ENCODE results near the gene CHMP1A. TPM values are rescaled to one million over a fixed set of nuclear protein-coding genes. Genes with fewer than 3 reads are reported as not detected.

Gene CHMP1A
- total and polyA plus RNA-seq, 7 experiments from 2014 or later, result 54.7 to 99.0 (median 65.8) TPM

DNA sequence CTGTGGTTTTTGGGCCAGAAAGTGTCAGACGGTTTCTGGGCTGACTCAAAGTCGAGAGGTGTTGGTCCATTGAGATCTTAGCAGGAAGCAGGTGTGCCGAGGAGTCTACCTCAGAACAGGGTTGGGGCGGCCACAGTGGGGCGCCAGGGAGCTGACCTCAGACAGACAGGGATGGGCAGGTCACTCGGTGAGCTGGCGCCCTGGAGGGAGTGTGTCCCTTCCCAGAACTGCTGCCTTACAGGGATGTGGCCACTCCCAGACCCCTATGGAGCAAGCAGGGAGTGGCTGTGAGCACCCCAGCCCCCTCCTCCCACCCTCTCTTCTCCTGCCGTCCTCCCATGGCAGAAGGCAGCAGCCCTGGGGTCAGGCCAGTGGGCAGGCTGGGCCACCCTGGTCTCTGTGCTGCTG lies 58.1 kb downstream of the CHMP1A start:
- intact Hi-C loops (cut with micrococcal nuclease), result no loop called here
- peaks cover 13 to 17% of the 10 kb centered on the region in 2 donors for H3K4me1 ChIP-seq (ENCODE audit: control insufficient read depth in 2 of 2, insufficient read depth in 2 of 2, low read length in 2 of 2)
- Mint-ChIP-seq H3K27me3 (no peaks in the 10 kb centered on the region), H3K36me3 (no peaks in the 10 kb centered on the region), H3K4me3 (no peak overlapping the region), H3K9me3 (no peaks in the 10 kb centered on the region), H3K27ac (no peak overlapping the region), H3K4me1 (peaks cover 0 to 12% (median 8%) of the 10 kb centered on the region in 7 donors)
- no peak overlapping the region for H3K27ac ChIP-seq (ENCODE audit: low read depth, low read length)
- H3K36me3 ChIP-seq (ENCODE audit: control insufficient read depth in 2 of 3, insufficient read depth in 3 of 3, low read length in 3 of 3), result no peaks in the 10 kb centered on the region
- ATAC-seq (peak; percentile 33), DNase-seq (no peak)
- ChIA-PET CTCF (no interaction called here), POLR2A (no interaction called here)
- no peak overlapping the region for H3K4me3 ChIP-seq (ENCODE audit: low read length)
- H3K27me3 ChIP-seq (ENCODE audit: control insufficient read depth in 2 of 2, insufficient read depth in 2 of 2, low read length in 2 of 2), result no peaks in the 10 kb centered on the region
- H3K9me3 ChIP-seq (ENCODE audit: control insufficient read depth in 2 of 3, low read length in 3 of 3), result no peaks in the 10 kb centered on the region

DNA sequence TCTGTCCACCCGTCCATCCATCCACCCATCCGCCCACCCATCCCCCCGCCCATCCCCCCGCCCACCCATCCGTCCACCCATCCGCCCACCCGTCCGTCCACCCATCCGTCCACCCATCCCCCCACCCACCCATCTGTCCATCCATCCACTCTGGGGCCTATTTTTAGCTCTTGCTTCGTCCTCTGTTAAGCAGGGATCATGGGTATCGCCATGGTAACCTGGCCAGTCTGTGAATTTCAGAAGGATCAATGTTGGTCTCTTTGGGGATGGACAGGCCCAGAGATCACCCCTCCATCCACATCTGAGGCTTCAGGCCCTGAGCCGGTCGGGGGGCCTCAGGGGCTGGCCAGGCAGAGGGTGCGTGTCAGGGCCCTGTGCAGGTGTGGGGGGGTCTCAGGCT lies 59.3 kb downstream of the CHMP1A start:
- Histone ChIP-seq H3K27ac (ENCODE audit: low read depth, low read length) (no peak overlapping the region), H3K36me3 (ENCODE audit: control insufficient read depth in 2 of 3, insufficient read depth in 3 of 3, low read length in 3 of 3) (no peaks in the 10 kb centered on the region), H3K4me3 (ENCODE audit: low read length) (no peak overlapping the region), H3K9me3 (ENCODE audit: control insufficient read depth in 2 of 3, low read length in 3 of 3) (no peaks in the 10 kb centered on the region), H3K27me3 (ENCODE audit: control insufficient read depth in 2 of 2, insufficient read depth in 2 of 2, low read length in 2 of 2) (no peaks in the 10 kb centered on the region), H3K4me1 (ENCODE audit: control insufficient read depth in 2 of 2, insufficient read depth in 2 of 2, low read length in 2 of 2) (peaks cover 20 to 26% of the 10 kb centered on the region in 2 donors)
- POLR2A ChIA-PET, result no interaction called here
- no peaks in the 10 kb centered on the region for H3K9me3 Mint-ChIP-seq
- H3K4me3 Mint-ChIP-seq, result no peak overlapping the region
- DNase-seq (no peak), ATAC-seq (no peak)
- H3K36me3 Mint-ChIP-seq, result no peaks in the 10 kb centered on the region
- CTCF ChIA-PET, result no interaction called here
- H3K4me1 Mint-ChIP-seq, result peaks cover 6 to 22% (median 17%) of the 10 kb centered on the region in 7 donors
- no peaks in the 10 kb centered on the region for H3K27me3 Mint-ChIP-seq
- intact Hi-C loops (cut with micrococcal nuclease), result no loop called here
- H3K27ac Mint-ChIP-seq, result peak overlapping the region in 1 of 9 donors; percentile 16

DNA sequence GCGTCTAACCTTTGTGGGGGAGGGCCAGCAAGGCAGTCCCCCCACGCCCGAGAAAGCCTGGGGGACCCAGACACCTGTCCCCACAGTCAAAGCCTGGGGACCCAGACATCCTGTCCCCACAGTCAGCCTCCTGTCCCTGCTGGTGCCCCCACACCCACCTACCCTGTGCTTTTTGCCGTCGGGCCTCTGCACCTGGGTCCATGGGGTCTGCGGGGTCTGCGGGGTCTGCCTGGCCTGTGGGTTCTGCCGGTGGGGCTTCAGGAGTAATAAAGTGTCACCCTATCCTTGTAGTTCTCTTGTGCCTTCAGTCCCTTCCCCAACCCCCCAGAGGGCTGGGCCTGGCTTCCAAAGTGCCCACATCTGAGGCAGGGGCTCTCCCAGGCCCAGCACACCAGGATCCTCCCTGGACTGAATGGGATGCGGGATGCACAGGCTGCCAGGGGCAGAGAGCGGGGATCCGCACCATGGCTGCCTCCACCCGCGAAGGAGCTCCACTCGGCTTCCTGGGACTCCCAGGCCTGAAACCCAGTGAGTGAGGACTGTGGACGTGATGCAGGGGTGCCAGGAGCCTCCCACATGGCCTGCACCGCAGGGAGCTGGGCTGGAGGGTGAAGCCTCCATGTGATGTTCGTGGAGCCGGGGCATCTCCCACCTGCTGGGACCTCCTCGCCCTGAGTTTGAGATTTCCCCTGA lies 60.4 kb downstream of the CHMP1A start:
- no peaks in the 10 kb centered on the region for H3K9me3 ChIP-seq (ENCODE audit: control insufficient read depth in 2 of 3, low read length in 3 of 3)
- ATAC-seq, result no peak
- intact Hi-C loops (cut with micrococcal nuclease), result no loop called here
- Mint-ChIP-seq H3K27ac (peak overlapping the region in 1 of 9 donors; percentile 9), H3K36me3 (no peaks in the 10 kb centered on the region), H3K4me1 (peaks cover 4 to 12% (median 8%) of the 10 kb centered on the region in 7 donors), H3K27me3 (no peaks in the 10 kb centered on the region), H3K4me3 (no peak overlapping the region), H3K9me3 (no peaks in the 10 kb centered on the region)
- H3K4me3 ChIP-seq (ENCODE audit: low read length), result no peak overlapping the region
- no peak overlapping the region for H3K27ac ChIP-seq (ENCODE audit: low read depth, low read length)
- ChIA-PET POLR2A (no interaction called here), CTCF (no interaction called here)
- H3K27me3 ChIP-seq (ENCODE audit: control insufficient read depth in 2 of 2, insufficient read depth in 2 of 2, low read length in 2 of 2), result no peaks in the 10 kb centered on the region
- no peak for DNase-seq
- H3K36me3 ChIP-seq (ENCODE audit: control insufficient read depth in 2 of 3, insufficient read depth in 3 of 3, low read length in 3 of 3), result no peaks in the 10 kb centered on the region
- peaks cover 10 to 21% of the 10 kb centered on the region in 2 donors for H3K4me1 ChIP-seq (ENCODE audit: control insufficient read depth in 2 of 2, insufficient read depth in 2 of 2, low read length in 2 of 2)

DNA sequence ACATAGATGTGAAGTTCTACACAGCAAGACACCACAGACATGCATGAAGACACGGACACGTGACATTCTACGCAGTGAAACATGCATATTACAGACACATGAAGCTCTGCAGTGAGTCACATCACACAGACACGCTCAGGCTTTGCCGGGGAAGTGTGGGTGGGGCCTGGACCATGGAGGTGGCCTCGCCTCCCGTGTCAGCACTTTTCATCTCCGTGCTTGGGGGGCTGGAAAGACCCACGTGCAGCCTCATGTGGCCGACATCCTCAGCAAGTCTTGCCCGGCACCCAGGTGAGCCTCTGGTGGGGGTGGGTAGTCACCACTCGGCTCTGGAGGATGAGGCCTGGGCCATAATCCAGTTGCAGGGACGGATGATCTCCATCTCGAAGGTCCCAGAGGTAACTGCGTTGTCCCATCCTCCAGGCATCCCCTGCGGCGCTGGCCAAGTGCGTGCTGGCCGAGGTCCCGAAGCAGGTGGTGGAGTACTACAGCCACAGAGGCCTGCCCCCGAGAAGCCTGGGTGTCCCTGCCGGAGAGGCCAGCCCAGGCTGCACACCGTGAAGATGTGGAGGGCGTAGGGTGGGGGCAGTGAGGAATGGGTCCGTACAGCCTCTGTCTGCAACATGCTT lies 61.3 kb downstream of the CHMP1A start:
- no peak for DNase-seq
- H3K27ac ChIP-seq (ENCODE audit: low read depth, low read length), result no peak overlapping the region
- H3K9me3 ChIP-seq (ENCODE audit: control insufficient read depth in 2 of 3, low read length in 3 of 3), result no peaks in the 10 kb centered on the region
- ATAC-seq, result no peak
- POLR2A ChIA-PET, result no interaction called here
- H3K4me3 ChIP-seq (ENCODE audit: low read length), result no peak overlapping the region
- H3K36me3 ChIP-seq (ENCODE audit: control insufficient read depth in 2 of 3, insufficient read depth in 3 of 3, low read length in 3 of 3), result no peaks in the 10 kb centered on the region
- H3K27me3 ChIP-seq (ENCODE audit: control insufficient read depth in 2 of 2, insufficient read depth in 2 of 2, low read length in 2 of 2), result no peaks in the 10 kb centered on the region
- Mint-ChIP-seq H3K4me3 (no peak overlapping the region), H3K36me3 (no peaks in the 10 kb centered on the region), H3K9me3 (no peaks in the 10 kb centered on the region), H3K4me1 (peaks cover 4 to 11% (median 8%) of the 10 kb centered on the region in 7 donors), H3K27ac (peak overlapping the region in 2 of 9 donors; percentile 12 to 28), H3K27me3 (no peaks in the 10 kb centered on the region)
- CTCF ChIA-PET, result no interaction called here
- intact Hi-C loops (cut with micrococcal nuclease), result no loop called here
- peaks cover 8 to 20% of the 10 kb centered on the region in 2 donors for H3K4me1 ChIP-seq (ENCODE audit: control insufficient read depth in 2 of 2, insufficient read depth in 2 of 2, low read length in 2 of 2)

DNA sequence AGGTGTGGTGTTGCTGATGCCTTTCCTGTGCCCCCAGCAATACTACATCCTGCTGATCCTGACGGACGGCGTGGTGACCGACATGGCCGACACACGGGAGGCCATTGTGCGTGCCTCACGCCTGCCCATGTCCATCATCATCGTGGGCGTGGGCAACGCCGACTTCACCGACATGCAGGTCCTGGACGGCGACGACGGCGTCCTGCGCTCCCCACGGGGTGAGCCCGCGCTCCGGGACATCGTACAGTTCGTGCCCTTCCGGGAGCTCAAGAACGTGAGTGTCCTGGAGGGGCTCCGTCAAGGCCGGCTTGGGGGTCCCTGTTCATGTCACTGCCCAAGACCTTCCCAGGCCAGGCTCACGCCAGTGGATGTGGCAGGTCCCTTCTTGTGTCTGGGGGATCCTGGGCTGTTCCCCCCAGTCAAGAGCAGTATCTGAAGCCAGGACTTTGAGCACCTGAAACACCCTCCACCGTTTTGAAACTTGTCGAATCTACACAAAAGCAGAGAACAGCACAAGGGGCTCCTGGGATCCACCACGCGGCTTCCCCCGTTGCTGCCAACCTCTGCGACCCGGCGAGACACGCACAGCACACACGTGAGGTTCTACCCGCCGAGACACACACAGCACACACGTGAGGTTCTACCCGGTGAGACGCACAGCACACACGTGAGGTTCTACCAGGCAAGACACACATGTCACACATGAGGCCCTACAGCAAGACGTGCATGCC lies 62.0 kb downstream of the CHMP1A start:
- H3K4me1 Mint-ChIP-seq, result peaks cover 4 to 11% (median 8%) of the 10 kb centered on the region in 7 donors
- intact Hi-C loops (cut with micrococcal nuclease), result no loop called here
- no peaks in the 10 kb centered on the region for H3K9me3 ChIP-seq (ENCODE audit: control insufficient read depth in 2 of 3, low read length in 3 of 3)
- ChIA-PET POLR2A (no interaction called here), CTCF (no interaction called here)
- H3K4me3 ChIP-seq (ENCODE audit: low read length), result no peak overlapping the region
- H3K4me1 ChIP-seq (ENCODE audit: control insufficient read depth in 2 of 2, insufficient read depth in 2 of 2, low read length in 2 of 2), result peaks cover 8 to 20% of the 10 kb centered on the region in 2 donors
- no peaks in the 10 kb centered on the region for H3K36me3 Mint-ChIP-seq
- H3K27ac Mint-ChIP-seq, result peak overlapping the region in 3 of 9 donors; percentile 12 to 28 (median 15)
- ATAC-seq, result no peak
- no peaks in the 10 kb centered on the region for H3K9me3 Mint-ChIP-seq
- no peaks in the 10 kb centered on the region for H3K27me3 ChIP-seq (ENCODE audit: control insufficient read depth in 2 of 2, insufficient read depth in 2 of 2, low read length in 2 of 2)
- H3K36me3 ChIP-seq (ENCODE audit: control insufficient read depth in 2 of 3, insufficient read depth in 3 of 3, low read length in 3 of 3), result no peaks in the 10 kb centered on the region
- no peak for DNase-seq
- no peaks in the 10 kb centered on the region for H3K27me3 Mint-ChIP-seq
- H3K27ac ChIP-seq (ENCODE audit: low read depth, low read length), result no peak overlapping the region
- no peak overlapping the region for H3K4me3 Mint-ChIP-seq
